GM18517 (cell line): ENCODE data around the gene ADGRG4.

Experiments
- ATAC-seq: cut with Tn5 transposase; IDR thresholded peaks from one replicate; pipeline ENCODE4 v1.9.1; 2021; ENCODE audit warnings: mild to moderate bottlenecking, moderate library complexity; ENCODE audit not compliant: unreplicated experiment

The ADGRG4 gene

DNA sequence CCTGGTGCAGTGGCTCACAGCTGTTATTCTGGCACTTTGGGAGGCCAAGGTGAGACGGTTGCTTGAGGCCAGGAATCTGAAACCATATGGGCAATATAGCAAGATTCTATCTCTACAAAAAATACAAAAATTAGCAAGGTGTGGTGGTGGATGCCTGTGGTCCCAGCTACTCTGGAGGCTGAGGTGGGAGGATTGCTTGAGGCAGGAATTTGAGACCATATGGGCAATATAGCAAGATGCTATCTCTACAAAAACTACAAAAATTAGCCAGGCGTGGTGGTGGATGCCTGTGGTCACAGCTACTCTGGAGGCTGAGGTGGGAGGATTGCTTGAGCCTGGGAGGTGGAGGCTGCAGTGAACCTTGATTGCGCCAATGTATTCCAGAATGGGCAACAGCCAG is 2.3 kb downstream of the ADGRG4 start:
- ATAC-seq = no peak

DNA sequence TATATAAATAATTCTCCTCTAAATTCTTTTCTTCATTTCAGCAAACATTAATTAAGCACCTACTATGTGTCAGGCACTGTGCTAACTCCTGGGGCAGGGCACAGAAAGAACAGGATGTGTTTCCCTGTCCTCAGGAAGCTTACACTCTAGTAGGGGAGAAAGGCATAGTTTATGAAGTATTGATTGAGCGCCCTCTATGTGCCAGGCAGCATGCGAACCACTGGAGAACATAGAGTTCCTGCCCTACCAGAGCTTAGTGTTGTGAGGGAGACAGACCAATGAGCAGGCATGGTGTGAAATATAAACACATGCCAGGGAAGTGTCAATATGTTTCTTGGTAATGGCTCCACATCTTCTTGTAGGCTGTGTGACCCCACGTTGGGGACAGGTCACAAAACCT is 3.7 kb downstream of the ADGRG4 start:
- ATAC-seq = no peak

DNA sequence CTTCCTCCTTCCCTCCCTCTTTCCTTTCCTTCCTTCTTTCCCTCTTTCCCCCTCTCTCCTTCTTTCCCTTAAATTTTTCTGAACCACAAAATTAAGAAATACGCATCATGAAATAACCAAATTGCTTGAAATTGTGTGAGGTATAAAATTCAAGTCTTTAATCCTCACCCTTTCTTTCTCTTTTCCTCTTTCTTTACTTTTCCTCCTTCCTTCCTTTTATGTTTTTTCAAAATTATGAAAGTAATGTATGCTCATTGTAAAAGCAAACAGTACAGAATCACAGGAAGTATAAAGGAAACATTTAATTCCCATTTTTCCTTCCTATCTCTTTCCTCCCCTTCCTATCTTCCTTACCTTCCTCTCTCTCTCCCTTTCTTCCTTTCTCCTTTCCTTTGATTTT is 5.4 kb downstream of the ADGRG4 start:
- no peak for ATAC-seq

DNA sequence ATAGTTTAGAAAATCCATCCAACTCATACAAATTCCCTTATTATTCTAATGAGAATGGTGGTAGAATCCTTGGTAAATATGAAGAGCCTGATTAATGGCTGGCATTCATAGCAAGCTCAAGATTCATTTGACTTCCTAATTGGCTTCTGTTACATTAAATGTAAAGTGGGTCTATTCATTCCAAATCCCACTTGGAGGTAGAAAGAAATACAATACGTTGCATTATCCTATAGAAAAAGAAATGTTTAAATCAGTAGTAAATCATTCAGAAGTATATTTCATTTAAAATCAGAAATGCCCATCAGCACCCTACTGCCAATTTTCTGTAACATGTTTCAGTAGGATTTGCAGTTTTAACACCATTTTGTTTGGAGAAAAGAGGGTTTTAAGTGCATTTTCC is 6.7 kb downstream of the ADGRG4 start:
- ATAC-seq = no peak

DNA sequence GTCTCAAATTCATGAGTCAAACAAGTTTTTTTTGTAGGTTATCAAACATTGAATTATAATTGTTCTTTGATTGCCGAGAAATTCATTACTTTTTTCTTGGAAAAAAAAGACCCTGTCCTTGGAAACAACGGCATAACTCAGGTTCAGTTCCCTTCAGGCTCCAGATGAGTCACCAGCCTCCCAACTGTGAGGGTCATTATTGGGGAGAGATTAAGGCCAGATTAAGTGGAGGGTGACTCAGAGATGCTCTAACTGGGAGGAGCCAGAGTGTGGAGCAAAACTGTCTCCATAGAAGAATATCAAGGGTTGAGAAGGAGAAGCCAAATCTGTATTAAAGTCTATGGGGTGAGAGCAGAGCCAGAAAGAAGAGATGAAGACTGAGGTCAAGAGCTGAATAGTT is 9.6 kb downstream of the ADGRG4 start:
- no peak for ATAC-seq

DNA sequence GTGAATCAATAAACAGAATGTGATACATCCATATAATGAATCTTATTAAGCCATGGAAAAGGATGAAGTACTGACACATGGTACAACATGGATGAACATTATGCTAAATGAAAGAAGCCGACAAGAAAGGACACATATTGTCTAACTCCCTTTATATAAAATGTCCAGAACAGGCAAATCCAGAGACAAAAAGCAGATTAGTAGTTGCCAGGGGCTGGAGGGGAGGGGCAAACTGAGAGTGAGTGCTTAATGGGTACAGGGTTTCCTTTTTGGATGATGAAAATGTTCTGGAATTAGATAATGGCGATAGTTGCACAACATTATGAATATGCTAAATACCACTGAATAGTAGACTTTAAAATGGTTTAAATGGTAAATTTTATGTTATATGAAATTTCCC is 17.4 kb downstream of the ADGRG4 start:
- ATAC-seq = no peak

DNA sequence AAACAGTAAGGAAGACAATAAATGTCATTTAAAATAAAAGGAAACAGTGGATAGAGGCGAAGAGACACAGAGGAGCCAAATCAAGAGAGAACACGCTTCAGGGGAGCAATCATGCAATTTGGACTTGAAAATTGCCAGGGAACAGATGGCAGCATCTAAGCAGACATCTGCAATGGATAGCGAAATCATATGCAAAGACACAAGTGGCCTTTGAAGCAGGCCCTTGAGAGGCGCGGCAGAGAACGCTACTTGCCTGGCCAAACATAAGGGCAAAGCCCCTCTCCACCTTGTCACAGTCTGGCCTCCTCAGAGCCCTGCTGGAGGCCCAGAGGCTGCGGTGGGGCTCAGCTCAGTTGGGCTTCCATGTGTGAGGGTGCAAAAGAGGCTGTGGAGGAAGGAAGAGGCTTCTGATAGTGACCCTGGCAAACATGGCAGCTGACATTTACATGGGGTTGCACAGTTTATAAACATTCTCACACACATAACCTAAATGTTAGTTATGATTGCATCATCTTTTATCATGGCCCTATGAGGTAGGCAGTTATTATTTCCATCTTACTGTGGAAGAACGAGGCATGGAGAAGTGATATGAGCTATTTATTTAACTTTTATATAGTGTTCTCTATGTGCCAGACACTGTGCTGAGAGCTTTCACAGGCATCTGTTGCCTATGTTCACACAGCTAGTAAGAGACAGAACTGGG is 18.3 kb downstream of the ADGRG4 start:
- ATAC-seq = no peak

DNA sequence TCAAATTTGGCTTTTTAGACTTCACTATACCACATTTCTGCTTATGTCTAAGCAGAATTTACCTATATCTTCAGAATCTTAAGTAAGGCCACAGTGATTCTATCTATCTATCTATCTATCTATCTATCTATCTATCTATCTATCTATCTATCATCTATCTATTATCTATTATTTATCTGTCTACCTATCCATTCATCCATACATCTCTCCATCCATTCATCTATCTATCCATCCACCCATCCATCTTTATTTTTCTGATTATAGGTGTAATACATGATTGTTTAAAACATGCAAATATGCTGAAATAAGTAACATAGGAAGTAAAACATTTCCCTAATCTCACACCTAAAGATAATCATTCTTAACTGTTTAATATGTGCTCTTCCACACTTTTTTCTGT is 18.8 kb downstream of the ADGRG4 start:
- ATAC-seq = no peak

DNA sequence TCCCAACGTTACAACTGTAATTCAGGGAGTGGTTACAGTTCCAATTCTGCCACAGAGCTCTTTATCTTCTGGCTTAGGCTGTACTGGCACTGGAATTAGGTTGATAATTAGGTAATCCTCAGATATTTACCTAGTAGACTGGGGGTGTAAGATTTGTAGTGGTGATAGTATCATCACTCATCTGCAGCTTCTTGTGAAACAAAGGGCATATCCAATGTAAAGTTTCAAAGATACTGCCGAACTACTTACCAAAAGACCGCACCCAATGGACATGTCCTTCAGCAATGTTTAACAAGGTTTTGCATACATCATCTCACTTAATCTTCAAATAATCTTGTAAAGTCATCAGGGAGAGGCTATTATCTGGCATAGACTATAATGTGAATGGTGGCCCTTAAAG is 20.8 kb downstream of the ADGRG4 start:
- ATAC-seq = no peak

DNA sequence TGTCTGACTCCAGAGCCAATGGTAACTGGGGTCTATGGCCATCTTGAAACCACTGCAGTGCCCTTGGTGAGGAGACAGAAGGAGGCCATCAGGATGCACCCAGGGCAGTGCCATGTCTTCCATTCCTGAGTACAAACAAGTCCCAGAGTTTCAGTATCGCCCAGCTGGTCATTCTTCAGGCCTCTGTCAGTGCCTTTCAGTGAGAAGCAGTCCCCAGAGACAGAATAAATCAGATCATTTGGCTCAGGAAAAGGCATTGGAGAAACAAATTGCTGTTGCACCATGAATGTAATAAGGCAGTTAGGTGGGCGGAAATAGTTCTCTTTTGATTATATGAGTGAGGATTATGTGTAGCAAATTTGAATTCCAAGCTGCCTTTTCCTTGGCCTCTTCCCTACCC is 21.3 kb downstream of the ADGRG4 start:
- no peak for ATAC-seq

DNA sequence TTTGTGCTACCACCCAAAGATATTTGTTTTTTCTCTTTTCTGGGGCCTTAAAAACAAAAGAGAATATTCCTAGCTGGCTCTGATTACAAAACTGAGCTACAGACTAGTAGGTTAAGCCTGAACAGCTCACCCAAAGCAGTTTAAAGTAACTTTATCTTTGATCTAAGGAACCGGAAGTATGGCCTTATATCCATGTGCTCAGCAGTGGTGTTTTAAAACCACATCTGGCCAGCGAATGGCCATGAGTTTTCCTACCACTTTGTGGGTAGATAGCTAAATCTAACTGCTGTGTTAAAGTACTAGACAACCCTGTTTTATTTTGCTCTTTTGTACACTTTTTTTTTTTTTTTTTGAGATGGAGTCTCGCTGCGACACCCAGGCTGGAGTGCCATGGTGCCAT is 24.6 kb downstream of the ADGRG4 start:
- no peak for ATAC-seq

DNA sequence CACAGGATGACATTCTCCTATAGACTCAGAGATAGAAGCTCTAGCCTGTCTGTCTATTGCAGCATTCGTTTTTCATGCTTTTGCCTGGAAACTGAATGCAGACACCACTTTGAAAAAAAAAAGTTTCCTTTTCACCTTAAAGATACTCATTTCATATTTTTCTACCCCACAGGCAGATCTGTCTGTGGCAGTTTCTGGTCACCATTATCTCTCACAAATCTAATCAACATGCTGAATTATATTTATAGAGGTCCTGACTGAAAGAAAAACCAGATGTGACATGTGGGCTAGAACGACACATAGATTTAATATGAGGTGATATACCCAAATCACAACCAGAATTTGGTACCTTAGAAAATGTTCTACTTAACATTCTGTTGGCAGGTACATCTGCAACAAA is 28.2 kb downstream of the ADGRG4 start:
- no peak for ATAC-seq

DNA sequence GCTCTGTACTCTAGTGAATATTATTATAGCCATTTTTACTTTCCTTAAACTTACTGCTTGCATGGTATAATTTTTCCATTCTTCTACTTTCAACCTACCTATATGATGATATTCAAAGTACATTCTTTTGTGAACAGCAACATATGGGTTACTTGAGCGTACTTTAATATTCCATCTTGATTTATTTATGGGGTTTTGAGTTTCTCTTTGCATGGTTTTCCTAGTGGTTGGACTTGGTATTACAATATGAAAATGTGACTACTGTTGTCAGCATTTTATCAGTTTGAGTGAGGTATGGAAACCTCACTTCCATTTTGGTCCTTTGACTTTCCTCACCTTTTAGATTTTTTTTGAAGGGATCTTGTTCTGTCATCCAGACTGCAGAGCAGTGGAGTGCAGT is 35.9 kb downstream of the ADGRG4 start:
- ATAC-seq = no peak

DNA sequence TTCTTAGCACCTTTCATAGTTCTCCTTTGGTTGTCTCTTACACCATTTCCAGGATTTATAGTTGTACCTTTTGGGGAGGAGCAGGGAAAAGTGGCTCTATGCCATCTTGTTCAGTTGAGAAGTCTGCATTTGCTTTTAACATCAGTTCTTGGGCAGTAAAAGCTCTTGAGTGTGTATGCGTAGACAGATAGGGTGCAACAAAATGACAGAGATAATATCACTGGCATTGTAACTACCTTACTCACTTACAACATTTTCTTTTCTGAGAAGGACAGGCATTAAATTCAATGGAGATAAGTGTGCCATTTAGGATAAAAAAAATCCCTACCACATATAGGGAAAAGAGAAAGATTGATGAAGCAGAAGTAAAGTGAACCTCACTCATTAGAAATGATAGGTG is 38.9 kb downstream of the ADGRG4 start:
- ATAC-seq = no peak

DNA sequence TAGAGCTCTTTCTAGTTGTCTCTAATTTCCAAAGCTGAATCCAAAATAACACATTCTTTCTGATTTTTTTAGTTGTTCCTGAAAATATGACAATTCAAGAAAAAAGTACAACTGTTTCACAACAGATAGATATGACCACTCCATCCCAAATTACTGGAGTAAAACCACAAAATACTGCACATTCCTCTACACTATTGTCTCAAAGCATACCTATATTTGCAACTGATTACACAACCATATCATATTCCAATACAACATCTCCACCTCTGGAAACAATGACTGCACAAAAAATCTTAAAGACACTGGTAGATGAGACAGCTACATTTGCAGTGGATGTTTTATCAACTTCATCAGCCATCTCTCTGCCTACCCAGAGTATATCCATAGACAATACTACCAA is 43.6 kb downstream of the ADGRG4 start:
- no peak for ATAC-seq

DNA sequence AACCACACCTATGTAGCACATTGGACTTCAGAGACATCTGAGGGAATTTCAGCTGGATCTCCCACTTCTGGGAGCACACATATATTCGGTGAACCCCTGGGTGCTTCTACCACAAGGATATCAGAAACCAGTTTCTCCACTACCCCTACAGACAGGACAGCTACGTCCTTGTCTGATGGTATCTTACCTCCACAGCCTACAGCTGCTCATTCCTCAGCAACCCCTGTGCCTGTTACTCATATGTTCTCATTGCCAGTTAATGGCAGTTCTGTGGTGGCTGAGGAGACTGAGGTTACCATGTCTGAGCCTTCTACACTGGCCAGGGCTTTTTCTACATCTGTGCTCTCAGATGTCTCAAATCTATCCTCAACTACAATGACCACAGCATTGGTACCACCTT is 45.7 kb downstream of the ADGRG4 start:
- ATAC-seq = no peak

DNA sequence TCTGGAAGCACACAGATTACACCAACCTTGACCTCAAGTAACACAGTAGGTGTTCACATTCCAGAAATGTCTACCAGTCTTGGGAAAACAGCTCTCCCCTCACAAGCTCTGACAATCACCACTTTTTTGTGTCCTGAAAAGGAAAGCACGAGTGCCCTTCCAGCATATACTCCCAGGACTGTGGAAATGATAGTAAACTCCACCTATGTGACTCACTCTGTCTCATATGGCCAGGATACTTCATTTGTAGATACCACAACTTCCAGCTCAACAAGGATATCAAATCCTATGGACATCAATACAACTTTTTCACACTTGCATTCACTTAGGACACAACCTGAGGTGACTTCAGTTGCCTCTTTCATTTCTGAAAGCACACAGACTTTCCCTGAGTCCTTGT is 46.9 kb downstream of the ADGRG4 start:
- no peak for ATAC-seq

DNA sequence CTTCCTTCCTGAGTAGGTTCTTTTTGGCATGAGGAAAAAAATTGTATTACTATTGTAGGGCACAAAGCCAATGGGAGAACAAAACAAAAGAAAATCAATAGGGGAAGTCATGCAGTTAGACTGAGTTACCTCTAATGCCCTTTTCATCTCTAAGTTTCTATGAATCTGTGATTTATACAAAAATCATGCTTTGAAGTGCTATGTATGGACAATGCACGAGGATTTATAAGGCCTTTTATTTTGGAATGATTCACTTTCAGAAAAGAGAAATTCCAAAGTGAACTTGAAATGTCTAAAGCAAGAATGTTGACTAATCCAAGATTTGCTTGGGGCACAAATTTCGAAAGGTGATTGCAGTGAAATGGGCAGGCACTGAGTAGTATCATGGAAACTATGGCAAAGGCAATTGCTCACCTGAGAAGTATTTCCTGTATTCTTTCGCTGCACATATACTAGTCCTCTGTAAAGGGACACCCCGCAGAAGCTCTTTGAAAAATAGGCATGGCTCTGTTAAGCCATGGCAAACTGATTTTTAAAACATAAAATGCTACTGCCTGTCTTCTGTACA is 52.8 kb downstream of the ADGRG4 start:
- ATAC-seq = no peak

DNA sequence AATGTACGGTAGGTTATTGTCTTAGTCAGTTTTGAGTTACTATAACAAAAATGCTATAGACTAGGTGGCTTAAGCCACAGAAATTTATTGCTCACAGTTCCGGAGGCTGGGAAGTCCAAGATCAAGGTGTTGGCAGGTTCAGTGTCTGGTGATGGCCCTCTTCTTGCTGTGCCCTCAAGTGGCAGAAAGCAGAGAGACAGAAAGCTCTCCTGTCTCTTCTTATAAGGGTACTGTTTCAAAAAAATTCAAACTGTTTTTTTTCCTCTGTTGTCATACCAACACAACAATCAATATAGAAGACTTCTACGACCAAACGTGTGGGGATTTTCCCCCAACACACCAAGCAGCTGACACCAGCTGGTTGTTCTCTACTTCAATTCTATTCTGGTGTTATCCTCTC is 53.4 kb downstream of the ADGRG4 start:
- no peak for ATAC-seq

DNA sequence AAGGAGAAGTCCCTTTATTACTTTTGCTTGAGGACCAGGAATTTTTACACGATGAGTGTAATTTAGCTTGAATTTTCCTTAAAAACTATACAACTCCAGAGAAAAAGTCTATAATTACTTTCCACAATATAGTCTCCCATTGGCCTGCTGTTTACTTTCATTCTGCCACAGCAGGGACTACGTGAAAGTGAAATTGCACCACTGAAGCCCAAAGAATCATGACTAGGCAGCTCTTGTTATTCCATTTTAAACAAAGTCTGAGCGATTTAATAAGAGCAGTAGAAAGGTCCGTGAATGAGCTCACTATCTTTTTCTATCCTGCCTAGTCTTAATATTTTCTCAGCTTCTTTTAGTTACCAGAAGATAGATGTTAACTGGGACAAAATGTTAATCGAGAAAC is 68.6 kb downstream of the ADGRG4 start:
- ATAC-seq = no peak

DNA sequence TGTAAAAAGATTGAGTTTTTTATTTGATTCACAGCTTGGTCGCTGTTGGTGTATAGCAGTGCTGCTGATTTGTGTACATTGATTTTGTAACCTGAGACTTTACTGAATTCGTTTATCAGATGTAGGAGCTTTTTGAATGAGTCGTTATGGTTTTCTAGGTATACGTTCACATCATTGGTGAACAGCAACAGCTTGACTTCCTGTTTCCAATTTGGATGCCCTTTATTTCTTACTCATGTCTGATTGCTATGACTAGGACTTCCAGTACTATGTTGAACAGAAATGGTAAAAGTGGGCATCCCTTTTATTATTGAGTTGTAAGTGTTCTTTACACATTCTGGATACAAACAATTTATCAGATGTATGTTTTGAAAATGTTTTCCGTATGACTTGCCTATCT is 76.0 kb downstream of the ADGRG4 start:
- no peak for ATAC-seq

DNA sequence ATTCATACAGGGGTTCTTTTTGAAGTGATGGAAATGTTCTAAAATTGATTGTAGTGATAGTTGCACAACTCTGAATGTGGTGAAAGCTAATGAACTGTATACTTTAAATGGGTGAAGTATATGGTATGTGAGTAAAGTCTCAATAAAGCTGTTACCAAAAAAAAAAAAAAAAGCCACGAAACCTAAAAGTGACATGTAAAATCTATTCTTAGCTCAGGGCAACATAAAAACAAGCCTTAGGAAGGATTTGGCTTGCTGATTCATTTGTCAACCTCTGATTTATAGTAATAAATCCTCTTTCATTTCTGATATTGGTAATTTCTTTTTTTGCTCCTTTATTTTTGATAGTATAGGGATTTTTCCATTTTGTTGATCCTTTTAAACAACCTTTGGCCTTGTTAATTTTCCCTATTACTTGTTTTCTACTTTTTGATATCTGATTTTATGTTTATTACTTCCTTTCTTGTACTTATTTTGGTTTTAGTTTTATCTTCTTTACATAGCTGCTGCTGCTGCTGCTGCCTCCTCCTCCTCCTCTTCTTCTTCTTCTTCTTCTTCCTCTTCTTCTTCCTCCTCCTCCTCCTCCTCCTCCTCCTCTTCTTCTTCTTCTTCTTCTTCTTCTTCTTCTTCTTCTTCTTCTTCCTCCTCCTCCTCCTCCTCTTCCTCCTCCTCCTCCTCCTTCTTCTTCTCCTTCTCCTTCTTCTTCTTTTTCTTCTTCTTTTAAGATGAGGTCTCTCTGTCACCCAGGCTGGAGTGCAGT is 79.4 kb downstream of the ADGRG4 start:
- ATAC-seq = no peak
